Left forelimb (tissue), 1 donor: ENCODE results near the gene CLCN7.

Experiments used
- DNase-seq: peaks from one replicate; pipeline ENCODE4 v3.0.0-alpha.2; 2018; ENCODE audit warnings: low spot score

The CLCN7 gene

DNA sequence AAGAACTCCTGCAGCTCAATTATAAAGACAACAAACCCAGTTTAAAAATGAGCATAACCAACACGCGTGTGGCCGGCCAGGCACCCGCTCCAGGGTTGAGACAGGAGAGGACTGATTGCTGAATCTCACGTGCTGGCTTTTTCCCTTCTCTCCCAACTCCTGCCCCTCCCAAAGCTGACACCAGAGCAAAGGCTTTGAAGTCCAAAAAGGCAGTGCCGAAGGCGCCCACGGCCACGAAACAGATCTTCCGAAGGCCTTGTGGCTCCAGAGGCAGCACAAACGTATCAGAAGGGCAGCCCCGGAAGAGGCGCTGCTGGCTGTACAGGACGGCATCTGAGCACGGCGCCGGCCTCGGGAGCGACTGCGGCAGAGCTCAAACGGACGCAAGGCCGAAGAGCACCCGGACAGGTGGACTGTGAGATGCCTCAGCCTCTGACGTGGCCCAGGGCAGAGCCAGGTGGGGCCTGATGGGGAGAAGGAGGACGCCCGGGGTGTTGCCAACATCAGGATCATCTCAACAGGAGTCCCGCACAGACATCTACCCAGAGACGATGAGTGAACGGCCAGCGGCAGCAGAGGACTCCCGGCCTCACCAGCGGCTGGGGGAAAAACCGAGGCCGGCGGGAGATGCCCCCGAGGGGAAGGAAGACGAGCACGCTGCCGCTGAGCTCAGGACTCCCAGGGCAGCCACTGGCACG lies 10.5 kb downstream of the CLCN7 start:
- no peak for DNase-seq

DNA sequence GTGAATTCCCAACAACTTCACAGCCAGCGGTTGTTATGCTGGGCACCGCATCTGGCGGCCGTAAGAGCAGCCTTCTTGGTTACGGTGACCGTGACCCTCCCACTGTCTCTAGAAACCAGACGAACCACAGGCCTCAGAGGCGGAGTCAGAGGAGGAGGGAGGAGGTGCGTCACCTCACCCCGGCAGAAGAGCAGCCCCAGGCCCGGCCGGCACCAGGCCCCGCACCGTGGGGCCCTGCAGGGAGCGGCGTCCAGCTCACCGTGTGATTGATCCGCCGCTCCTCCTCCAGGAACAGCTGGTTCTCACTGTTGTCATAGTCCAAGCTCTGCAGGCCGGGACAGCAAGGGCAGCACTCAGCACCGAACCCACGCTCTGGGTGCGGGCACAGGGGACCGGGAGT lies 13.7 kb downstream of the CLCN7 start:
- no peak for DNase-seq

DNA sequence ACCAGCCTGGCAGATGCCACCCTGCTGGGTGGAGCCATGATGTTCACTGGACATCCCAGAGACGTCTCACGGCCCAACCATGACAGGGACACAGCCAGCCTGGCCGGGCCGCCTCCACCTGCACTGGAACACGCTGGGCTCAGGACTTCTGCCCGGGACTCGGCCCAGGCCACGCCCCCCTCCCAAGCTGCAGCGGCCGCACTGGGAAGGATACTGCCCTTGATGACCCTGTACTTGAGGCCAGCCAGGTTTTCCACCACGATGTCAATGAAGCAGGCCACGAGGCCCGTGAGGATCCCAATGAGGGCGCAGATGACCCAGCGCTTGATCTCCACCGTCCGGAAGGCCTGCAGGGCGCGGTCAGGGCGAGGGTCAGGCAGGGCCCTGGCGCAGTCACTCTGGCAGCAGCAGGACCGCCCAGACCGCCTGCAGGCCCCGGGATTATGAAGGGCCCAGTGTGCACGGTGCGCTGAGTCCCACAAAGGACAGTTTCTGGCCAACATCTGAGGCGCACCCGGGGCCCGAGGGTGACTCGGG lies 14.2 kb downstream of the CLCN7 start:
- DNase-seq: no peak

DNA sequence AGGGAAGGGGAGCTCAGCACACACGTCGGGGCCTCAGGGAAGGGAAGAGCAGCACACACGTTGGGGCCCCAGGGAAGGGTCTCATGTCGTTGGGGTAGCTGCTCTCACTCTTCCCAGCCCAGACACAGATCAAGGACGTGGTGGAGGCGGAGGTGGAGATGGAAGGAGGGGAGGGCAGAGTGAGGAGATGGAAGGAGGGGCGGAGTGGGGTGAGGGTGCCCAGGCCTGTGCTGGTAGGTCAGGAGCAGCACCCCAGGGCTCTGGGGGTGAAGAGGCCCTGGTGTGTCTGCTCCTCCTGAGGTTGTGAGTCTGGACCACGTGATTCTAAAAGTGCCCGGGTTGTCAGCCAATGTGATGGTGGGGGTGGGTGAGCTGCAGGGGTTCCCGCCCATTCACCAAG lies 14.9 kb downstream of the CLCN7 start:
- DNase-seq: no peak

DNA sequence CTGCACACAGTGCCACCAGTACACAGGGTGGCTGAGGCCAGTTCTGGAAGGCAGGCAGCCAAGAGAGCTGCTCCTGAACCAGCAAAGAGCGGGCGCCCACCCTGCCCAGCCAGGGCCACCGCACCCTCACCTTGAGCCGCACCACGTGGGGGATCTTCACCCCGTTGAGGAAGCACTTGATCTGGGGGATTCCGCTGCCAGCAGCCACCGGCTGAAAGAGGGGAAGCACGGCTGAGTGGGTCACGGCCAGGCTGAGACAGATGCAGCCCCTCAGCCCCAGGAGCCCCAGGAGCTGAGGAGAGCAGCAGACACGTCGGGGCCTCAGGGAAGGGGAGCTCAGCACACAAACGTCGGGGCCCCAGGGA lies 15.9 kb downstream of the CLCN7 start:
- no peak for DNase-seq

DNA sequence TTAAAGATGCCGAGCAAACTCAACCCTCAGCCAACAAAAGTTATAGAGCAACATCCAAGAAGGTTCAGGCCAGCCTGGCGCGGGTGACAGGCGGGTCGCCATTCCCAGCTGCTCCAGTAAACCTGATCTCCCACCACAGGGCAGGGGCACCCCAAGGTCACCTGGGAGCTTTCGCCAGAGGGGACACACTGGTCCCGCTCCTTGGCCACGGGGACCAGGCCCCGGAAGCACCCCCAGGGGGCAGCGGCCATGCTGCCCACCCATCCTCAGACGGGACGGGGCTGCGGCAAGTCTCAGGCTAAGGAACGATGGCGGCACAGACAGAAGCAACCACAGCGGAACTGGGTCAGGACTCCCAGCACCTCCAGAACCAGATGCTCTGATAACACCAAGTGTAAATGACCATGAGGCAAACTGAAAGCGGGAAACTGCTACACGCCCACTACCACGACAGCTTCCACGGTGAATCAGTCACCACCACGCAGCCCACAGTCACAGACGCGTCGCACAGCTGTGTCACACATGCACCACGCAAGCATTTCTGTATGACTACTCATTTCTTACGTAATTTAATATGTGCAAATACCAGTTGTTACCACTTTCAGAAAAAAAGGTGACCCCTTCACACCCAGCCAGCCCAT lies 16.4 kb downstream of the CLCN7 start:
- no peak for DNase-seq

DNA sequence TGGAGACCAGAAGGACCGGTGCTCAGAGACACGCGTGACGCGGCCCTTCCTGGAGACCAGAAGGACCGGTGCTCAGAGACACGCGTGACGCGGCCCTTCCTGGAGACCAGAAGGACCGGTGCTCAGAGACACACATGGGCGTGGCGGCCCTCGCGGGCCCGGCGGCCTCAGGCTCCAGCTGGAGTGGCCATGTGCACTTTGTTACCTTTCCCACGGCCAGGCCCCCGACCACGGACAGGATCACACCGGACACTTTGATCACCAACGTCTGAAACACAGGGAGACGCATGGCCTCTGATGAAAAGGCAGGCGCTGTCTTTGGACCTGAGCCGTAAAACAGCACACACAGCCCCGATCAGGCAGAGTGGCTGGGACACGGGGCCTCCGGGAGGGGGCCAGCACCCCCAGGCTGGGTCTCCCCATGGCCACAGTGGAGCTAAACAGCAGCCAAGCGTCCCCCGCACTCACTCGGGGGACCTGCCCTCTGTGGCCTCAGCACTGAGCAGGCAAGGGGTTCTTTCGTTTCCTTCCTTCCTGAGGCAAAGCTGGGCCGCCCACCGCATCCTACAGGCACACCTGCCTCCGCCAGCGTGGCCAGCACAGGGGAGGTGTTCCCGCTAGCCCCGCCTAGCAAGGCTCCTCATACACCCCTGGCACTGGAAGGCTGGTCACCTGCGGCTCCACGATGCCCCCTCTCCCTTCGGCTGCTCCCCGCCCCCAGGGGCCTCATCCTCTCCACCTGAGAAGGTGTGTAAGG lies 17.2 kb downstream of the CLCN7 start:
- DNase-seq: no peak

DNA sequence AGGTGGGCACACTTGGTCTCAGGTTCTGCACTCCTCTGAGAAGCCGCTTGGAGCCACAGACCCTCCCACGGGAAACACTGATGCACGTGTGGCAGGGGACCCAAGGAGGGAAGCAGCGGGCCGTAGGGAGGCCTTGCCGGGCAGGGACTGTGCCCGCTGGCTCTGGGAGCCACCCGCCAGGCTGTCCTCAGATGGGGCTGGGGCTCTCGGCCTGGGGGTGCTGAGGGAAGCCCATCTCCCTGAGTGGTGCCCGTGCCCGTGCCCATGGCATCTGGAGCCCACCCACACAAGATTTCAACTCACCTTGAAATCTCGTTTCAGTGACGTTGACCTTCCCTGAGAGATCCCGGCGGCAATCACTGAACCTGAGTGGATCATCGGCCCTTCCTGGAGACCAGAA lies 17.9 kb downstream of the CLCN7 start:
- DNase-seq: no peak

DNA sequence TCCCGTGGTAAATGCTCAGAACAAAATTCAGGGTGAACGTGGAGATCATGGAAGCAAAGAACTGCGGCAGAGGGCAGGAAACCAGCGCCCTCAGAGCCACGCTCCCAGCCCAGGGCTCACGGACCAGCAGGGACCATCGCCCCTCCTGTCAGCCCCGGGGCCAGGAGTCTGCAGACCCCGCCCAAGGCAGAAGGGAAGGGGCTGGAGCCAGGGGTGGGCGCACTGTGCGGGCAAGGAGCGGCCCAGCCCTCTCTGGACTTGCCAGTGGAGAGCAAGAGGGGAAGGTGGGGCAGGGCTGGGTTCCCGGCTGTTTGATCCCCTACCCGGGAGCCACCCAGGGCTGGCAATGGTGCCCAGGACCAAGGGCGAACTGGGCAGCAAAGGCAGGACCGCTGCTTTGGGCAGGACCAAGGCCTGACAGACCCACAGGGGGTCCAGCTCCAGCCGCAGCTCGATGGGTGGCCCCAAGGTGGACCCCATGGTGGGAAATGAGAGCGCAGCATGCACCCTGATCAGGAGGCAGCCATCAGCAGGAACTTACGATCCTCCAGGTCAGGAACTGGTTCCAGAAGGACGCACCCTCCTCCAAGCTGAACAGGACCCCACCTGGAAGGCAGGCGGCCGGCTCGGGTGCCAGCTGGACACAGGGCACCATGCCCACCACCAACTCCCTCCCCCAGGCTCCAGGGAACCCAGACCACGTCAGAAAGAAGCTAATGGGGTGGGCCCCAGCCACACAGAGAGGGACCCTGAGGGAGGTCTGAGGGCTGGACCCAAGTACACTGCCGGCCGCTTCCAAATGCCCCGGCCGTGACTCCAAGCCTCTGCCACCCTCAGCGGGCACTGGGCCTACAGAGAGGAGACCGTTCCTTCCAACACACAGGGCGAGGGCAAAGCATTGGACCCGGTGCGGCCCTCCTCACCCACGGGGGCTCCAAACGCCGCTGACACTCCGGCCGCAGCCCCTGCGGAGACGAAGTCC lies 19.3 kb downstream of the CLCN7 start:
- no peak for DNase-seq

DNA sequence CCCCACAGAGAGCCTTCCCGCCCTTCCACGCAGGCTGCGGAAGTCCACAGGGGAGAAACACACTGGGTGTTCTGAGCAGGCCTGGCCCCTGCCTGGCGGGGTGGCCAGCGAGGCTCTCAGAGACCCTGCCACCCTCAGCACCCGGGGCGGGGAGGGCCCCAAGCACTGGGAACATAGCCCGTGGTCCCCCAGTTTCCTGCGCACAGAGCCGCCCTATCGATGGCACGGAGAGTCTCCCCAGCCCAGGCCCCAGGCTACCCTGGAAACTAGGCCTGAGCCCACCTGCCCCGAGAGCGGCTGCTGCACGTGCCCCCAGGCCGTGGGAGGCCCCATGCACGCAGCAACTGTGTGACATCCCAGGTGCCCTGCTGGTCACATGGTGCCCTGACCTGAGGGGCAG lies 20.3 kb downstream of the CLCN7 start:
- DNase-seq: no peak

DNA sequence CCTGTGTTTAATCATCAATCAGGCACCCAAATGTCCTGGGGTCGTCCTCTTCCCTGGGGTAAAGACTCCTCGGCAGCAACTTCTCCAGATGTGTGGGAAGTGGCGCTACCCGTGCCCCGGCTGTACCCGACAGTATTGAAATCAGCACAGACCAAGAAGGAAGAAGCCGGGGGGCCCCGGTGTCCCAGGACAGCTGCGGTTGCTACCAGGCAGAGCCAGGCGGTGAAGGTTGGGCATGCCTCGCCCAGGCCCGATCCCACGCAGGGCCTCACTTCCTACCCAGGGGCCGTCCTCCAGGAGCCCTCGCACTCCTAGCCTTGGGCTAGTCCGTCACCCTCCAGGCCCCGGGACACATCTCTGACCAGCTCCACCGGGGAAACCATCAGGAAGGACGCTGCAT lies 21.5 kb downstream of the CLCN7 start:
- no peak for DNase-seq

DNA sequence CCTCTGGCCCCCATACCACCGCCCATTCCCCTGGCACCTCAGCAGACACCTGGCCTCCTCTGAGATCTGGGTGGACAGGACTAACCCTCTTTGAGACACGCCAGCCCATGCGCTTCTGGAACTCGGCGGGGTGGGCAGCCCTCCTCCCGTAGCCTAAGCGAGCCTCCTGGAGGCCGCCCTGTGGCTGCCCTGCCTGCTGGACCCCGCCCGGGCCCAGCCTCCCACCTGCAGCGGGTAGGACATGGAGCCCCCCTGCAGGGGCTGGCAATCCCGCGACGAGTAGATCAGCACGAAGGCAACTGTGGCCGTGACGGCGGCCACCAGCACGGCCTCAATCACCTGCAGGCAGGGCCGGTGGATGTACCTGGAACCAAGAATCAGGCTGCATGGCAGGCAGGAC lies 22.3 kb downstream of the CLCN7 start:
- DNase-seq: no peak

DNA sequence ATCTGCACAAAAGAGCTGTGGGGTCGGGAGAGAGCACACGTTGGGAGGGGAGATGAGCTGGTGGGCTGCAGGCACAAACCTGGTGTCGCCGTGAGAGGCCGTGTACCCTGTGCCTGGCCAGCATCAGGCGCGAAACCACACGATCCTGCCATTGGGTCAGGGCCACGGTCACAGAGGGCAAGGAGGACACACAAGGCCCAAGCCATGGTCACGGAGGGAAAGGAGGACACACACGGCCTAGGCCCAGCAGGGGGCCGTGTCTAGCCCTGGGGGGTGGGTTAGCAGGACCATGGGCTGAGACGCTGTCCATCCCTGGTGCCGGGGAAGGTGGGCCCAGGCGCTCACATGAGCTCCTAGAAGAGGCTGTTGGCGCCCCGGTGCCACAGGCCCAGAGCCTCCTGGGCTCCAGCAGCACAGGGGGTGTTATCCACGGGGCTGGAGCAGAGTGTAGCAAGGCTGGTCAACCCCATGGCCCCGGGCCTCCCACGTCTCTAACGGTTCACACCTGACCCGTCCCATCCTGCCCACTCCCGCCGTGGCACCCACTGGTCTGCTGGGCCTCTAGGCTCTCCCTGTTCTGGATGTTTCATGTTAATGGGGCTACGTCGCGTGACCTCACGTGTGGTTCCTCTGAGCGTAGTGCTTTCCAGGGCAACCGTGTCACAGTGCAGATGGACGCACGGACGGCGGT lies 23.0 kb downstream of the CLCN7 start:
- DNase-seq: no peak

DNA sequence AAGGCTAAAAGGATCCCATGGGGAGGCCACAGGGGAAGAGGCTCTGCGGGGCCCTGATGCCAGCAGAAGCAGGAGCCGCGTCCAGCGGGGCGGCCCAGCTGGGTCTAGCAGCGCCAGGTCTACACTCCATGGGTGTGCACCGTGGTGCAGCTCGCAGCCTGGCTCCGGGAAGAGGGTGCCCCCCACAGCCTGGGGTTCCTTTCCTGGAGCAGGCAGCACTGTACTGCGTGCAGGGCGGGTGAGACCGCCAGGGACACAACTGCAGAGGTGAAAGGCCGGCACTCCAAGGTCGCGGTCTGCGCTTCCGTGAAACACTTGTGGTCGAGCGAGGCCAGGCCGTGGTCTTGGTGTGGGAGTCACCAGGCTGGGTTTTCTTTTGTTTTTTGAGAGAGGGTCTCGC lies 24.0 kb downstream of the CLCN7 start:
- no peak for DNase-seq

DNA sequence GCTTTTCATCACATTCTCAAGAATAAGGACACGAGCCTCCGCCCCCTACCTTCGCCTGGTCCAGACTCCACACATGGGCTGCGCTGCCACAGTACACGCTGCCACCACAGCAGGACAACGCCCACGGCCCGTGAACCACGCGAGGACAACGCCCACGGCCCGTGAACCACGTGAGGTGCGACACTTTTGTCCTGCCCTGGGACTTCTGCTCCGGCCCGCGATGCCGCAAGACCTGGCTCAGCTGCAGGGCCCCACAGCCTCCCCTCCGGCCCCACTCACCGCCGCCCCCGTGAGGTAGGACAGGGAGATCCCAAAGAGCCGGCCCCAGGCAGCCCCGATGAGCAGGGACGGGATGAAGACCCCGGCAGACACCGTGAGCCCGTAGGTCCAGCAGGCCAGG lies 24.6 kb downstream of the CLCN7 start:
- DNase-seq: no peak

DNA sequence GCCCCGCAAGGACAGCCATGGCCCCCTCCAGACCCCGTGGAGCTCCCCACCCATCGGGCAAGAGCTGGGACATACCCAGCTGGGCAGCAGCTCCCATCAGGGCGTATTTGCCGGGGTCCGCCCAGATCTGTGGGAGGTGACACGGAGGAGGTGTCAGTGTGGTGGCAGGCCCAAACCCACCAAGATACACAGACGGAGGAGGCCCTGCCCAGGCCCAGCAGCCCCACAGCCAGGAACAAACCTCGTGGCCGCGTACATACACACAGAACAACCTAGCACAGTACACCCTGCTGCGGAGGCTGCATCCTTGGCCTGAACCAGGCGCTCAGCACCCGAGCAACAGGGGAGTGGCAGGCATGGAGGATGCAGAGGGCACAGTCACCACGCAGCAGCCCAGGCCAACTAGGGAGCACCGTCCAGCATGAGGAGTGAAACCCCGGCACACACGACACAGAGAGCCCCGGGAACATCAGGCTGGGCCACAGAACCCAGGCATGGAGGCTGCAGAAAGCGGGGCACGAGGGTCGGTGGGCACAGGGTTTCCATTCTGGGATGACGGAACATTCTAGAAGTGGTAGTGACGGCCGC lies 25.5 kb downstream of the CLCN7 start:
- DNase-seq: no peak

DNA sequence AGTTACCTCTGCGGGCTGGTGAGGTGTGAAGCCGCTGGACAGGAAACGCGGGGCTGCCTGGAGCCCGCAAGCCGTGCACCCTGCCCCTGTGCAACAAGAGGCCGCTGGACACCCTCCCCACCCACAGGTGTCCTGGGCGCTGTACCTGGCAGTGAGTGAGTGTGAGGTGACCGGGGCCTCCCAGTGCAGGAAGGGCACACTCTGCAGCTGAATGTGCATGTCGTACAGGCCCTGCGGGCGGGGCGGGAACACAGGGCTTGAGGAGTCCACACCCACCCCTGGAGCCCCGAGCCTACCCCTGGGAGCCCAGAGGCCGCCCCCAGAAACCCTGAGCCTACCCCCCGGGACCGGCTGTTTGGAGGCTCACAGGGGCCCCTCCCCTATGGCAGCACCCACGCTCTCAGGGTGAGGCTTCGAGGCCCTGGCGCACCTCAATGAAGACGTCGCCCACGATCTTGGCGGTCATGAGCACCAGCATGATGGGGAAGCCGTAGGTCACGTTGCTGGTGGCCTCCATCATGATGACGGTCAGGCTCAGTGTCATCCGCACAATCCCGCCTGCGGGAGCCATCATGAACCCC lies 26.2 kb downstream of the CLCN7 start:
- no peak for DNase-seq

DNA sequence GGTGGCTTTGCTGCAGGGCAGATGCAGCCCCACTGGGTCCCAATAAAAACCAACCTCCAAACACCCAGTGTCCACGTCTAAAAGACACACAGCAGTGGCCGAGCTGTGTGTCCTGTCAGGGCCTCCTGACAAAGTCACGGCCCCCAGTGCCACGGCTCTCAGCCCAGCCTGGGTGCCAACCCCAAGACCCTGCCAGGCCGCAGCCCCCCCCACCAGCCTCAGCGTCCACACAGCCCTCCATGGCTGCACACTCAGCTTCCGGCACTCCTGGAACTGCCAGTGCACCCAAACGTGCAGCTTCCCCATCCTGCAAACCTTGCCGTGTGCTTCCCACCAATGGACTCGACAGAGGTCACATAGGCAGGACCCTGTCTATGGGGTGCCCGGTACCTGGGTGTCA lies 26.9 kb downstream of the CLCN7 start:
- DNase-seq: no peak

DNA sequence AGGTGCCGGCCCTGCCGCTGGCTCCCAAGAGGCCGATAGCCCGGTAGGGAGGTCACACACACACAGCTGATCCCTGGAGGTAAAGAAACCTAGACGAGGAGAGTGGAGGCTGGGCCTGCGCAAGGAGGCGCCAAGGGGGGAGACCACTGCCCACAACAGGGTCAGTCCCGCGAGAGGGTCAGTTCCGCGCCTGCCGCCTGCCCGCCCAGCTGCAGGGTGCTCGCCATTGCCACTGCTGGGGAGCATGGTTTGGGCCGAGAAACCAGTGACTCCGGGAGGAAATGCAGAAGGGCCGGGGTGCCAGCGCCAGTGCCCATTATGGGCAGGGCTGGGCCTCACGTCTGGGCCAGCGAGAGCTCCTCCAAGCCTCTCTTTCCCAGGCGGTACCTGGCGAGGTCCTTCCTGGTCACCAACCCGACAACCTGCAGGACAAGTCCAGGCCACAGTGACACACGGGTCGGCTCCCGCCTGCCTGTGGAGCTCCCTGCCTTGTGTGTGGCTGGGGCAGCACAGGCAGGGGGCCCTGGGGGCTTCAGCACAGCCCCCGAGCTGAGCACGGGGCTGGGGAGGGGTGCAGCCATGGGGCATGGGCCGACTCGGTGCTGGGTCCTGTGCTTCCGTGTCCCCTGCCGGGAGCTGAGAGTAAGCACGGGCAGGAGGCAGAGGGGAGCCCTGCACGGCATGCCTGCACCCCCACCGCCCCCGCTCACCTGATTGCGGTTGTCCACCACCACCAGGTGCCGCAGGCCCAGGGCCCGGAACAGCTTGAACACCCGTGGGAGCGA lies 28.3 kb downstream of the CLCN7 start:
- no peak for DNase-seq
